ENCODE results near the gene PRDX4.
"Not testable (repeated sequence)": the region's sequence is repeated elsewhere in the genome, so short reads cannot be mapped to it uniquely, and the experiment has no call there.

Gene PRDX4

GRCh38 chrX:23662853-23663252 is 4.4 kb upstream of the PRDX4 start:
- H3K36me3 ChIP-seq = no peaks in the 10 kb centered on the region; the same call in 1 of the 2 replicates
- no peak for DNase-seq
- TF ChIP-seq, protein P1, sequence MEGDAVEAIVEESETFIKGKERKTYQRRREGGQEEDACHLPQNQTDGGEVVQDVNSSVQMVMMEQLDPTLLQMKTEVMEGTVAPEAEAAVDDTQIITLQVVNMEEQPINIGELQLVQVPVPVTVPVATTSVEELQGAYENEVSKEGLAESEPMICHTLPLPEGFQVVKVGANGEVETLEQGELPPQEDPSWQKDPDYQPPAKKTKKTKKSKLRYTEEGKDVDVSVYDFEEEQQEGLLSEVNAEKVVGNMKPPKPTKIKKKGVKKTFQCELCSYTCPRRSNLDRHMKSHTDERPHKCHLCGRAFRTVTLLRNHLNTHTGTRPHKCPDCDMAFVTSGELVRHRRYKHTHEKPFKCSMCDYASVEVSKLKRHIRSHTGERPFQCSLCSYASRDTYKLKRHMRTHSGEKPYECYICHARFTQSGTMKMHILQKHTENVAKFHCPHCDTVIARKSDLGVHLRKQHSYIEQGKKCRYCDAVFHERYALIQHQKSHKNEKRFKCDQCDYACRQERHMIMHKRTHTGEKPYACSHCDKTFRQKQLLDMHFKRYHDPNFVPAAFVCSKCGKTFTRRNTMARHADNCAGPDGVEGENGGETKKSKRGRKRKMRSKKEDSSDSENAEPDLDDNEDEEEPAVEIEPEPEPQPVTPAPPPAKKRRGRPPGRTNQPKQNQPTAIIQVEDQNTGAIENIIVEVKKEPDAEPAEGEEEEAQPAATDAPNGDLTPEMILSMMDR (IDR thresholded peaks at IDR 0.05; ENCODE audit: low read depth, low read length) = no peak

GRCh38 chrX:23664496-23664895 is 2.8 kb upstream of the PRDX4 start:
- H3K27me3 ChIP-seq = no peaks in the 10 kb centered on the region
- H3K4me1 ChIP-seq = peaks cover 5% of the 10 kb centered on the region; the same call in 1 of the 2 replicates
- no peaks in the 10 kb centered on the region; the same call in 1 of the 2 replicates for H3K36me3 ChIP-seq
- TF ChIP-seq, protein P1 (IDR thresholded peaks at IDR 0.05; ENCODE audit: low read depth, low read length) = no peak
- H3K4me3 ChIP-seq (ENCODE audit: low read depth, low read length) = no peak overlapping the region
- no peaks in the 10 kb centered on the region for H3K9me3 ChIP-seq
- no peak for DNase-seq

More at GRCh38 chrX:23662853-23663252, 4.4 kb upstream of the PRDX4 start:
- Histone ChIP-seq H3K4me3 (ENCODE audit: low read depth, low read length) (no peak overlapping the region), H3K4me1 (peaks cover 5% of the 10 kb centered on the region; the same call in 1 of the 2 replicates), H3K27me3 (no peaks in the 10 kb centered on the region), H3K9me3 (no peaks in the 10 kb centered on the region)

GRCh38 chrX:23666282-23666681 is 1.0 kb upstream of the PRDX4 start:
- Histone ChIP-seq H3K4me1 (peaks cover 5% of the 10 kb centered on the region; the same call in 1 of the 2 replicates), H3K27me3 (no peaks in the 10 kb centered on the region), H3K36me3 (peaks cover 3% of the 10 kb centered on the region), H3K4me3 (ENCODE audit: low read depth, low read length) (no peak overlapping the region), H3K9me3 (no peaks in the 10 kb centered on the region)
- DNase-seq = no peak
- TF ChIP-seq, protein P1 (IDR thresholded peaks at IDR 0.05; ENCODE audit: low read depth, low read length) = no peak

- no peaks in the 10 kb centered on the region for H3K27me3 ChIP-seq
- no peak for DNase-seq
- H3K4me3 ChIP-seq (ENCODE audit: low read depth, low read length) = peak overlapping the region; percentile 62
- H3K4me1 ChIP-seq = peaks cover 5% of the 10 kb centered on the region; the same call in 1 of the 2 replicates
- H3K36me3 ChIP-seq = peaks cover 19% of the 10 kb centered on the region
- H3K9me3 ChIP-seq = no peaks in the 10 kb centered on the region
- TF ChIP-seq, protein P1 (IDR thresholded peaks at IDR 0.05; ENCODE audit: low read depth, low read length) = no peak
These were observed 1.0 kb downstream of the PRDX4 start for GRCh38 chrX:23668335-23668734.

DNA sequence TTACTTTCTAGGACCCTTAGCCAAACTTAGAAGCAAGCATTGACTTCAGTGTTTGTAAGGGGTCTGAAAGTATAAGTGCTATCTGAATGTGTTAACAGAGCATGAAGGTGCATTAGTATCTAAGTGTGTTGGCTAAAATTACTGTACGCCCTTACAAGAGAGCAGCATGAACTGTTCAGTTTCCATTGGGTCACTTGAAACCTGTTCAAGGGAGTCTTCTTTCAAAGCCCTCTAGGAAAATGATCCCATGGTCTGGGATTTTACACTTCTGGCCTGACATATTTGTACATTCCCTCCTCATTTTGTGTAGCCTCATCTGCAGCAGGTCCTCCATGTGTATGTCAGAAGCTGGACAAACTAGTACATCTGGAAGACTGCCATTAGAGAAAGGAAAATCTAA is 3.2 kb downstream of the PRDX4 start:
- Histone ChIP-seq H3K36me3 (peaks cover 29% of the 10 kb centered on the region), H3K4me1 (peaks cover 5% of the 10 kb centered on the region; the same call in 1 of the 2 replicates), H3K27me3 (no peaks in the 10 kb centered on the region), H3K9me3 (no peaks in the 10 kb centered on the region), H3K4me3 (ENCODE audit: low read depth, low read length) (peak overlapping the region; percentile 19; the same call in 1 of the 2 replicates)
- TF ChIP-seq, protein P1 (IDR thresholded peaks at IDR 0.05; ENCODE audit: low read depth, low read length) = no peak
- no peak for DNase-seq

- TF ChIP-seq, protein P1 (IDR thresholded peaks at IDR 0.05; ENCODE audit: low read depth, low read length) = no peak
- Histone ChIP-seq H3K27me3 (no peaks in the 10 kb centered on the region), H3K4me3 (ENCODE audit: low read depth, low read length) (no peak overlapping the region), H3K36me3 (peaks cover 43% of the 10 kb centered on the region), H3K4me1 (no peaks in the 10 kb centered on the region; the same call in 1 of the 2 replicates), H3K9me3 (no peaks in the 10 kb centered on the region)
- no peak for DNase-seq
These were observed 5.8 kb downstream of the PRDX4 start for GRCh38 chrX:23673108-23673507.

- not testable (repeated sequence) for H3K27me3 ChIP-seq; H3K4me3 ChIP-seq (ENCODE audit: low read depth, low read length); H3K4me1 ChIP-seq; DNase-seq; H3K9me3 ChIP-seq
- H3K36me3 ChIP-seq = peaks cover 40% of the 10 kb centered on the region
These were observed 9.2 kb downstream of the PRDX4 start for GRCh38 chrX:23676486-23676885.
